ENCODE measurements around the gene PRXL2B.
"Not testable (repeated sequence)": the region's sequence is repeated elsewhere in the genome, so short reads cannot be mapped to it uniquely, and the experiment has no call there.

PRXL2B gene

DNA sequence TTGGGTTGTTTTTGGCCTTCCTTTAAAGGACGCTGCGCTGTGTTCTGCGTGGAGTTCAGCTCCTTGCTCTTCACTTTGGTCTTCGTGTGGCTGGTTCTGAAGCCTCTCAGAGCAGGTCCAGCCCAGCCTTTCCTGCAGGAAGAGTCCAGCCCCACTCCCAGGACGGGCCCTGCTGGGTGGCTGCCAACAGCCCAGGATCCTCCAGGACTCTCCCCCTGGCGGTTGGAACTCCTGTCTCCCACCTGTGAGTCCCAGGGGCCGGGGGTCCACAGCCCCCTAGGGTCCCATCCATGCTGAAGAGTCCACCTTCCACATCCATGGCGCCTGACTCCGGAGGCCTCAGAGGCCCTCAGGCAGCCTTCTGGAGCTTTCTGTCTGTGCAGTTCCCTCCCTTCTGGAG is 35.0 kb upstream of the PRXL2B start:
- DNase-seq = not testable (repeated sequence)

DNA sequence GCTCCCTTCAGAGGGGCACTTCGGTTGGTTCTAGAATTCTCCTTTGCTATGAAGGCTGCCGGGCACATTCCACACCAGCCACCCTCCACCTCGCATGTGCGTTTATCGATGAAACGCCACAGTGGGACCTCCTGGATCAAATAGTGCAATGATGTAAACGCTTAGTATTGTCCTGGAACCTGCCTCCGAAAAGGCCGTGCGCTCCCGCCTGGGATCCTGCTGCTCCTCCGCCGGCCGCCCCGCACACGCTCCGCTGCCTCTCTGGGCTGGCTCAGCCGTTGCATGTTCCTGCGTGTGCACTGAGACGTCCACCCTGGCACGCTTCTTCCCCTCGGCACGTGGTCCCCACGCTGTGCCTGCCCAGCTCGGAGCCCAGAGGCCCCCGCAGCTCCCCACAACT is 34.4 kb upstream of the PRXL2B start:
- DNase-seq = no peak

- not testable (repeated sequence) for DNase-seq
These were observed 33.5 kb upstream of the PRXL2B start for GRCh38 chr1:2553076-2553475.

- DNase-seq = no peak
These were observed 32.5 kb upstream of the PRXL2B start for GRCh38 chr1:2553871-2554620.

GRCh38 chr1:2554621-2555387 is 31.8 kb upstream of the PRXL2B start:
- no peak for DNase-seq

DNA sequence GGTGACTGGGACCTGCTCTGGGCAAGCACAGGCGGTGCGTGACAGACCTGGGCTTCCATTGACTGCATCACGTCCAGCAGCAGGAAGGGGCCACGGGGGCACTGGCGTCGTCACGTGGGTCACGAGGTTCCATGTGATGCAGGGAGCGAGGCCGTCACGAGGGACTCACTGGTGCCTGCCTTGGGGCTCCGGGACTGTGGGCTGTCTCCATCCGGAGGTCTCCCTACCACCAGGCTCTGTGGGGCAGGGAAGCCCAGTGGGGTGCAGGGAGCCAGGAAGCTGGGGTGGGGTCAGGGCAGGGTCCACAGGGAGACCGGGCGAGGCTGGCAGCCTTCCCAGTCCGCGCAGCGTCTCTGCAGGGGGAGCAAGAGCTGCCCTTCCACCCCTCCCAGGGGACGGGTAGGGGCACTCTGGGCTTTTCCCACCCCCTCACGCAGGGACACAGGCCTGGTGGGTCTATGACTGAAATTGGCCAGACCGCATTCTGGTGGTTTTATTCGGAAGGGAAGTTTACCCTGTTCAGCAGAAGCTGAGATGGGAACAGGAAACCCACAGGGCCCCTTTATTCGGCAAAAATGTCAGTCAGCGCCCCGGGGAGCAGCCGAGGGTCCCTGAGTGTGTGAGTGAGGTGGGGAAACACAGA is 30.8 kb upstream of the PRXL2B start:
- DNase-seq = no peak

- no peak for DNase-seq
These were observed 30.3 kb upstream of the PRXL2B start, which contains the start of gene TNFRSF14 for GRCh38 chr1:2556277-2556677. TSS of gene TNFRSF14 (plus strand) at chr1:2556371. CDS start at chr1:2556665, 294 bp downstream.

DNA sequence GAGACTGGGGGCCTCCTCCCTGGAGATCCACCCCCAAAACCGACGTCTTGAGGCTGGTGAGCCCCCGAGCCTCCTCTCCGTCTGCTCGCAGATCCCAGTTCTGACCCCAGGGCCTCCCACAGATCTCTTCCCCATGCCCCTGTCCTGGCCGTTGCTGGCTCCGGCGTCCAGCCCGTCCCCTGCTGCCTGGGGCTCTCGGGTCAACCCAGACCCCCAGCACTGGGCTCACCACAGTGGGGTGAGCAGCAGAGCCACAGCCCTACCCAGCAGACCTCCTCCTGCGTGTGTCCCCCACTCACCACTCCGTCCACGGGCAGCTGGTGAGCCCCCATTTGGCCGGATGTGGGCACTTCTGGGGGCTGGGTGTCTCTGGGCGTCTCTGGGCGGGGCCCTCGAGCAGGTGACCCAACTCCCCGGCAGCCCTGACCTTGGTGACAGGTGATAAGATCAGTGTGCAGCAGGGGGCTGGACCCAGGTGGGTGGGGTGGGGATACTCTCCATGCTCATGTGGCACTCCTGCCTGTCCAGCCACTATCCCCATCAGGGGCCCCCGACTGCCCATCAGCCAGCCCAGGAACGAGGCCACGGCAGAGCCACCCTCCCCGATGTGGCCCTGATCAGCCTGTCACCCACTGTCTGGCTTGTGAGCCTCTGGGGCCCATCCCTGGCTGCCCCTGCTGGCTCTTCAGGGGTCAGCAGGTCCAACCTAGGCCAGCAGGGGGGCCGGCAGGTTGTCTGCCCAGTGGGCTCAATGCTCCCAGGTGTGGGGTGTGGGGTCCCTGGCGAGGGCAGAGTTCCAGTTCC is 29.7 kb upstream of the PRXL2B start:
- no peak for DNase-seq

GRCh38 chr1:2557482-2558400 is 28.8 kb upstream of the PRXL2B start:
- no peak for DNase-seq

GRCh38 chr1:2558420-2558819 is 28.2 kb upstream of the PRXL2B start:
- DNase-seq = no peak

GRCh38 chr1:2558861-2559260 is 27.7 kb upstream of the PRXL2B start:
- no peak for DNase-seq

DNA sequence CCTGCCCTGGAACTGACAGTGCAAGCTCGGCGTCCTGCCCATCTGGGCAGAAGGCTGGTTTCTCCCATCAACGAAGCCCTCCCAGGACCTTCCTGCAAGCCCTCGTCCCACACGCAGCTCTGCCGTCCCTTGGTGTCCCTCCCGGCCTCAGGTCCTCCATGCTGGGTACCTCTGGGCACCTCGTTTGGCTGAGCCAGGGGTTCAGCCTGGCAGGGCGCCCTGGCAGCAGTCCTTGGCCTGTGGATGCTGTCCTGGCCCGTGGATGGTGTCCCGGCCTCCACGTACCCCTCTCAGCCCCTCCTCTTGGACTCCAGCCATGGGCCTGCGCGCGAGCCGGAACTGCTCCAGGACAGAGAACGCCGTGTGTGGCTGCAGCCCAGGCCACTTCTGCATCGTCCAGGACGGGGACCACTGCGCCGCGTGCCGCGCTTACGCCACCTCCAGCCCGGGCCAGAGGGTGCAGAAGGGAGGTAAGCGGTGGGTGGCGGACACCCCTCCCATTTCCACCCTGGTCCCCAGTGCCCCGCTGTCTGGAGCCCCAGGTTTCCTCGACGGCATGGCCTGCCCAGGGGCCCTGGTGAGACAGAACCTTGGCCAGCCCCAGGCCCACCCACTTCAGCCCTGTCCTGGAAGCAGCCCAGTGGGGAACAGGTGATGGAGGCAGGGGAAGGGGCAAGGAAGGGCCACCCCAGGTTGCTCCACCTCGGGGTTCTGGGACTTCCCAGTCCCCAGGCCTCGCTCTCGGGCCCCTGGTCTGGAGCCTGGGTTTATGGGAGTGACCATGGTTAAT is 26.9 kb upstream of the PRXL2B start:
- no peak for DNase-seq

GRCh38 chr1:2560299-2561073 is 26.1 kb upstream of the PRXL2B start:
- DNase-seq = no peak

DNA sequence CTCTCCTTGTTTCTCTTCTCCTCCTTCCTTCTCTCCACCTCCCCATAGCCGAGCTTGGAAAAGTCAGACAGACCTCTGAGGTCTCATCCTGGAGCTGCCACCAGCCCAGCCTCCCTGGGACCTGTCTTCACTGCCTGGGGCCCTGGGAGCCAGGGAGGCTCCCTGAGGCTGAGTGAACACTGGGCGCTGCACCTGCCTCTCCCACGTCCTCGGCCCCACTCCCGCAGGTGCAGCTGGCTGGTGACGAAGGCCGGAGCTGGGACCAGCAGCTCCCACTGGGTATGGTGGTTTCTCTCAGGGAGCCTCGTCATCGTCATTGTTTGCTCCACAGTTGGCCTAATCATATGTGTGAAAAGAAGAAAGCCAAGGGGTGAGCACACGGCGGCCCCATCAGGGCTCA is 25.1 kb upstream of the PRXL2B start:
- no peak for DNase-seq

DNA sequence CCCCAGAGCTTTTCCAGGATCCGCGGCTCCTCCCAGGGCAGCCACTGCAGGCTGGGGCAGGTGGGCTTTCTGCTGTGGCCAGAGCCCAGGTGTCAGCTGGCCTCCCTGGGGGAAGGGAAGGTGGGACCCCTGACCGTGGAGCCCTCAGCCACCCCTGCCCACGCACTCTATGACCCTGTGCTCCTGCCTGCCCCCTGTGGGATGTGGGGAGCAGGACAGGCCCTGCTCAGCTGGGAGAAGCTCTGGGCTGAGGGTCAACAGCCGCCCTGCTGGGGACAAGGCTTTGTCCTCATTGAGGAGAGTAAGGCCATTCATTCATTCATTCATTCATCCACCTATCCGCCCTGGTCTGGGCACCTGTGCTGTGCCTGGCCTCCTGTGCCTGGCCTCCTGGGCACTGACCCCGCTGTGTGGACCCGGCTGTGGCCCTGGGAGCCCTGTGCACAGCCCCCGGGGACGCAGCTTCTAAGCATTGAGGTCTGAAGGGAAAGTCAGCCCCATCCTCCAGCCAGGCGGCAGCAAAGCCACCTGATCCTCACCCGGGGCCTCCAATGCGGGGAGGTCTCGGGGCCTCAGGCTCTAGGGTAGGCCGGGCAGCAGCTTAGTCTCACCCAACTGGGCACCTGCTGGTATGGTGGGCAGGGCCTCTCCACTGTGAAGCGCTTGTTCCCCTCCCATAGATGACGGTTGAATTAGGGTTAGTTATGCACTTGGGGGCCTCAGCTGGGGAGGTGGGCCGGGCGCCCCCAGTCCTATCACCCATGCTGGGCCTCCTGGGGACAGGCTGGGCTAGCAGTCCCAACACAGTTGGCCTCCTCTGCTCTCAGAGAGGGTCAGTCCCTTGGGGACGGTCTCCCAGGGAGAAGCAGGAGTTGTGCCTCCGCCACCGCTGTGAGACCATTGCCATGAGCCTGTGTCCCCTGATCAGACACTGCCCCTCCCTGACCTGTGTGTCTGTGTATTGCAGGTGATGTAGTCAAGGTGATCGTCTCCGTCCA is 24.4 kb upstream of the PRXL2B start:
- no peak for DNase-seq

- DNase-seq = no peak
These were observed 23.4 kb upstream of the PRXL2B start for GRCh38 chr1:2563205-2563604.

GRCh38 chr1:2564006-2564814 is 22.4 kb upstream of the PRXL2B start:
- no peak for DNase-seq

- no peak for DNase-seq
These were observed 21.7 kb upstream of the PRXL2B start for GRCh38 chr1:2564815-2565374.

All from DMS 273 treated with DMSO at 0.1 percent for 48 hours (cell line).